Peyer's patch (tissue), 4 donors: ENCODE measurements around the gene TJP2. TPM values are rescaled to one million over a fixed set of nuclear protein-coding genes. Genes with fewer than 3 reads are reported as not detected.

Experiments
- DNase-seq, 3 donors: peaks; one replicate each; pipeline ENCODE4 v3.0.0-alpha.2; 2017 to 2019
- H3K27ac ChIP-seq, 4 donors: fragments of 200-600 bp; sonication (generic); one replicate each; pipeline ENCODE4 v1.5.1; 2016 to 2019
- H3K27me3 ChIP-seq, 2 donors: fragments of 200-600 bp; sonication (generic); one replicate each; pipeline ENCODE4 v1.5.1; 2019
- H3K36me3 ChIP-seq, 3 donors: fragments of 200-600 bp; sonication (generic); one replicate each; pipeline ENCODE4 v1.5.1; 2016 to 2019
- H3K4me1 ChIP-seq, 4 donors: fragments of 200-600 bp; sonication (generic); one replicate each; pipeline ENCODE4 v1.5.1; 2016 to 2019
- H3K4me3 ChIP-seq, 4 donors: fragments of 200-600 bp; sonication (generic); 1 replicate in 3 of 4; 2 replicates in 1 of 4; pipeline ENCODE4 v1.5.1; 2016 to 2019; ENCODE audit warnings: mild to moderate bottlenecking in 1 of 4
- H3K9me3 ChIP-seq, 4 donors: fragments of 200-600 bp; sonication (generic); one replicate each; pipeline ENCODE4 v1.5.1; 2016 to 2019; ENCODE audit warnings: mild to moderate bottlenecking in 1 of 4
- CTCF ChIP-seq, 6 experiments: fragments of 450-650 bp in 4 of 6; fragments of 200-600 bp in 2 of 6; sonication (generic) in 1 of 6; IDR thresholded peaks; one replicate each; pipeline ENCODE4 v1.5.1; 2017 to 2019; ENCODE audit warnings: antibody characterized with exemption in 6 of 6, mild to moderate bottlenecking in 3 of 6, moderate library complexity in 1 of 6
- POLR2A ChIP-seq, 2 donors: fragments of 450-650 bp; IDR thresholded peaks; one replicate each; pipeline ENCODE4 v1.5.1; 2017; ENCODE audit warnings: antibody characterized with exemption in 2 of 2, mild to moderate bottlenecking in 2 of 2, moderate library complexity in 2 of 2
- total RNA-seq, 4 donors: library from RNA; depleted of rRNA; stranded (reverse); fragments of >200 nt; gene quantifications; one replicate each; pipeline ENCODE4 v1.1.0, GENCODE V29; 2016

The TJP2 gene
- total RNA-seq, 4 donors from 2014 or later = 102 to 405 (median 263) TPM

- peak in 1 of 3 donors; percentile 58 for DNase-seq
- H3K27ac ChIP-seq = no peak overlapping the region
- H3K4me1 ChIP-seq = peaks cover 0 to 33% (median 2%) of the 10 kb centered on the region in 4 donors
Measured at GRCh38 chr9:69178583-69179011, 4.5 kb downstream of the TJP2 start.

GRCh38 chr9:69179037-69179436 is 5.0 kb downstream of the TJP2 start:
- peaks cover 0 to 6% (median 0%) of the 10 kb centered on the region in 3 donors for H3K36me3 ChIP-seq
- H3K9me3 ChIP-seq = no peaks in the 10 kb centered on the region
- no peak overlapping the region for H3K4me3 ChIP-seq
- peaks cover 0 to 33% (median 0%) of the 10 kb centered on the region in 4 donors for H3K4me1 ChIP-seq
- DNase-seq = no peak
- no peaks in the 10 kb centered on the region for H3K27me3 ChIP-seq
- no peak overlapping the region for H3K27ac ChIP-seq
- TF ChIP-seq CTCF (IDR thresholded peaks at IDR 0.05) (no peak), POLR2A (IDR thresholded peaks at IDR 0.05) (no peak)

More at GRCh38 chr9:69178583-69179011, 4.5 kb downstream of the TJP2 start:
- H3K9me3 ChIP-seq = no peaks in the 10 kb centered on the region
- no peak for TF ChIP-seq CTCF (IDR thresholded peaks at IDR 0.05)
- TF ChIP-seq POLR2A (IDR thresholded peaks at IDR 0.05) = no peak
- no peak overlapping the region for H3K4me3 ChIP-seq
- peaks cover 0 to 6% (median 0%) of the 10 kb centered on the region in 3 donors for H3K36me3 ChIP-seq
- H3K27me3 ChIP-seq = no peaks in the 10 kb centered on the region

GRCh38 chr9:69180200-69180599 is 6.1 kb downstream of the TJP2 start:
- Histone ChIP-seq H3K36me3 (peaks cover 0 to 6% (median 0%) of the 10 kb centered on the region in 3 donors), H3K9me3 (no peaks in the 10 kb centered on the region), H3K4me3 (no peak overlapping the region), H3K4me1 (peaks cover 0 to 32% (median 0%) of the 10 kb centered on the region in 4 donors), H3K27ac (peak overlapping the region in 2 of 4 donors; percentile 33 to 43), H3K27me3 (no peaks in the 10 kb centered on the region)
- TF ChIP-seq POLR2A (IDR thresholded peaks at IDR 0.05) = no peak
- TF ChIP-seq CTCF (IDR thresholded peaks at IDR 0.05) = no peak
- DNase-seq = no peak

GRCh38 chr9:69180670-69181069 is 6.6 kb downstream of the TJP2 start:
- peak in 2 of 3 donors; percentile 20 to 73 for DNase-seq
- TF ChIP-seq CTCF (IDR thresholded peaks at IDR 0.05) (no peak), POLR2A (IDR thresholded peaks at IDR 0.05) (no peak)
- Histone ChIP-seq H3K9me3 (no peaks in the 10 kb centered on the region), H3K4me3 (no peak overlapping the region), H3K27ac (peak overlapping the region in 2 of 4 donors; percentile 33 to 43), H3K27me3 (no peaks in the 10 kb centered on the region), H3K4me1 (peaks cover 0 to 27% (median 0%) of the 10 kb centered on the region in 4 donors), H3K36me3 (peaks cover 0 to 6% (median 0%) of the 10 kb centered on the region in 3 donors)

GRCh38 chr9:69181908-69182353 is 7.9 kb downstream of the TJP2 start:
- DNase-seq = no peak

More at GRCh38 chr9:69181908-69182353, 7.9 kb downstream of the TJP2 start:
- peak overlapping the region in 2 of 4 donors; percentile 0 to 43 for H3K27ac ChIP-seq
- no peak overlapping the region for H3K4me3 ChIP-seq
- H3K9me3 ChIP-seq = no peaks in the 10 kb centered on the region
- H3K36me3 ChIP-seq = peaks cover 0 to 6% (median 0%) of the 10 kb centered on the region in 3 donors
- H3K4me1 ChIP-seq = peaks cover 0 to 15% (median 0%) of the 10 kb centered on the region in 4 donors
- TF ChIP-seq POLR2A (IDR thresholded peaks at IDR 0.05) (no peak), CTCF (IDR thresholded peaks at IDR 0.05) (no peak)
- H3K27me3 ChIP-seq = no peaks in the 10 kb centered on the region
